ENCODE measurements around the gene ATP11A. TPM values are rescaled to one million over a fixed set of nuclear protein-coding genes. Genes with fewer than 3 reads are reported as not detected.
"Not testable (repeated sequence)": the region's sequence is repeated elsewhere in the genome, so short reads cannot be mapped to it uniquely, and the experiment has no call there.

The ATP11A gene
- total RNA-seq, 1 donor from 2014 or later: 6.1 TPM

GRCh38 chr13:112672651-112673284 lies 17.1 kb upstream of the ATP11A start:
- no peaks in the 10 kb centered on the region for H3K36me3 ChIP-seq (ENCODE audit: control insufficient read depth, insufficient read depth, low read length)
- H3K27me3 ChIP-seq (ENCODE audit: control insufficient read depth, insufficient read depth, low read length): no peaks in the 10 kb centered on the region
- no peak for TF ChIP-seq CTCF (IDR thresholded peaks at IDR 0.05; ENCODE audit: insufficient read depth, low read length, severe bottlenecking)
- no peak for DNase-seq (ENCODE audit: low read depth)
- H3K4me3 ChIP-seq (ENCODE audit: low read depth, low read length): no peak overlapping the region
- no peak for FAIRE-seq

- DNase-seq (ENCODE audit: low read depth) (no peak), FAIRE-seq (no peak)
- TF ChIP-seq CTCF (IDR thresholded peaks at IDR 0.05; ENCODE audit: insufficient read depth, low read length, severe bottlenecking): no peak
- Histone ChIP-seq H3K27me3 (ENCODE audit: control insufficient read depth, insufficient read depth, low read length) (no peaks in the 10 kb centered on the region), H3K36me3 (ENCODE audit: control insufficient read depth, insufficient read depth, low read length) (no peaks in the 10 kb centered on the region), H3K4me3 (ENCODE audit: low read depth, low read length) (no peak overlapping the region)
Observed at GRCh38 chr13:112674412-112675365, 15.1 kb upstream of the ATP11A start.

- FAIRE-seq (no peak), DNase-seq (ENCODE audit: low read depth) (no peak)
- no peaks in the 10 kb centered on the region for H3K27me3 ChIP-seq (ENCODE audit: control insufficient read depth, insufficient read depth, low read length)
- H3K4me3 ChIP-seq (ENCODE audit: low read depth, low read length): no peak overlapping the region
- TF ChIP-seq CTCF (IDR thresholded peaks at IDR 0.05; ENCODE audit: insufficient read depth, low read length, severe bottlenecking): no peak
- no peaks in the 10 kb centered on the region for H3K36me3 ChIP-seq (ENCODE audit: control insufficient read depth, insufficient read depth, low read length)
Observed at GRCh38 chr13:112675366-112675756, 14.5 kb upstream of the ATP11A start.

GRCh38 chr13:112677421-112677962 lies 12.3 kb upstream of the ATP11A start:
- not testable (repeated sequence) for H3K36me3 ChIP-seq (ENCODE audit: control insufficient read depth, insufficient read depth, low read length); H3K4me3 ChIP-seq (ENCODE audit: low read depth, low read length); H3K27me3 ChIP-seq (ENCODE audit: control insufficient read depth, insufficient read depth, low read length); DNase-seq (ENCODE audit: low read depth); FAIRE-seq

GRCh38 chr13:112679381-112679780 lies 10.5 kb upstream of the ATP11A start:
- Histone ChIP-seq H3K36me3 (ENCODE audit: control insufficient read depth, insufficient read depth, low read length) (no peaks in the 10 kb centered on the region), H3K4me3 (ENCODE audit: low read depth, low read length) (no peak overlapping the region), H3K27me3 (ENCODE audit: control insufficient read depth, insufficient read depth, low read length) (no peaks in the 10 kb centered on the region)
- TF ChIP-seq CTCF (IDR thresholded peaks at IDR 0.05; ENCODE audit: insufficient read depth, low read length, severe bottlenecking): no peak
- FAIRE-seq: no peak
- DNase-seq (ENCODE audit: low read depth): no peak
